Activated CD8-positive, alpha-beta memory T cell treated with anti-CD3 and anti-CD28 coated beads, Interleukin-2, amount 50 U/mL, for 24 hours (primary cell): ENCODE measurements around the gene ALPK3.

Experiments used
- DNase-seq: peaks from one replicate; pipeline ENCODE4 v3.0.0-alpha.2; 2020; ENCODE audit errors: extremely low read depth

The ALPK3 gene

GRCh38 chr15:84921121-84921520 lies 104.0 kb downstream of the ALPK3 start:
- DNase-seq = no peak

GRCh38 chr15:84922530-84922929 lies 105.4 kb downstream of the ALPK3 start:
- DNase-seq = no peak
